Measurements from ENCODE around the gene SULF2. TPM values are rescaled to one million over a fixed set of nuclear protein-coding genes. Genes with fewer than 3 reads are reported as not detected.

SULF2 gene
- total RNA-seq, 2 donors from 2014 or later: 75.7 to 146 TPM

- H3K27me3 Mint-ChIP-seq (ENCODE audit: insufficient read depth): peaks cover 15% of the 10 kb centered on the region
- H3K9me3 Mint-ChIP-seq: no peaks in the 10 kb centered on the region
- no peak for DNase-seq
- Histone ChIP-seq H3K9me3 (ENCODE audit: control insufficient read depth, low read length) (no peaks in the 10 kb centered on the region), H3K4me1 (ENCODE audit: control insufficient read depth, insufficient read depth, low read length) (peaks cover 16% of the 10 kb centered on the region), H3K27ac (ENCODE audit: low read depth, low read length) (no peak overlapping the region), H3K9ac (ENCODE audit: extremely low read depth, low read length, poor library complexity, severe bottlenecking) (no peak overlapping the region), H3K4me3 (ENCODE audit: low read length) (peak overlapping the region; percentile 94), H3K27me3 (ENCODE audit: control insufficient read depth, insufficient read depth, low read length, poor library complexity, severe bottlenecking) (no peaks in the 10 kb centered on the region), H3K36me3 (ENCODE audit: control insufficient read depth, insufficient read depth, low read length) (peaks cover 6% of the 10 kb centered on the region)
- H3K27ac Mint-ChIP-seq: peak overlapping the region; percentile 91
- peaks cover 35% of the 10 kb centered on the region for H3K4me1 Mint-ChIP-seq
- no peaks in the 10 kb centered on the region for H3K36me3 Mint-ChIP-seq (ENCODE audit: low read depth)
- H3K4me3 Mint-ChIP-seq: peak overlapping the region; percentile 76
- peak; percentile 4 for TF ChIP-seq CTCF (conservative IDR thresholded peaks at IDR 0.05)
- 36 to 40% methylated on average over 6 of the region's 6 CpGs for WGBS, 2 experiments (ENCODE audit: insufficient coverage in 1 of 2, insufficient read length in 1 of 2)
Measured at GRCh38 chr20:47786765-47787107, 1.5 kb upstream of the SULF2 start.

GRCh38 chr20:47785854-47786764 is 828 bp upstream of the SULF2 start:
- TF ChIP-seq CTCF (conservative IDR thresholded peaks at IDR 0.05): peak; percentile 86
- peak overlapping the region; percentile 91 for H3K27ac Mint-ChIP-seq
- H3K36me3 Mint-ChIP-seq (ENCODE audit: low read depth): no peaks in the 10 kb centered on the region
- no peaks in the 10 kb centered on the region for H3K9me3 Mint-ChIP-seq
- H3K9me3 ChIP-seq (ENCODE audit: control insufficient read depth, low read length): no peaks in the 10 kb centered on the region
- H3K4me3 ChIP-seq (ENCODE audit: low read length): peak overlapping the region; percentile 94
- H3K27me3 ChIP-seq (ENCODE audit: control insufficient read depth, insufficient read depth, low read length, poor library complexity, severe bottlenecking): no peaks in the 10 kb centered on the region
- WGBS, 2 experiments (ENCODE audit: insufficient coverage in 1 of 2, insufficient read length in 1 of 2): 1% methylated on average over 37 to 86 of the region's 86 CpGs
- peaks cover 15% of the 10 kb centered on the region for H3K4me1 ChIP-seq (ENCODE audit: control insufficient read depth, insufficient read depth, low read length)
- peaks cover 30% of the 10 kb centered on the region for H3K4me1 Mint-ChIP-seq
- H3K9ac ChIP-seq (ENCODE audit: extremely low read depth, low read length, poor library complexity, severe bottlenecking): peak overlapping the region; percentile 76
- peaks cover 15% of the 10 kb centered on the region for H3K27me3 Mint-ChIP-seq (ENCODE audit: insufficient read depth)
- peak; percentile 87 for DNase-seq
- peak overlapping the region; percentile 62 for H3K27ac ChIP-seq (ENCODE audit: low read depth, low read length)
- H3K36me3 ChIP-seq (ENCODE audit: control insufficient read depth, insufficient read depth, low read length): peaks cover 12% of the 10 kb centered on the region
- H3K4me3 Mint-ChIP-seq: peak overlapping the region; percentile 76

- peak; percentile 77 for DNase-seq
- 0 to 1% methylated on average over 17 to 69 of the region's 69 CpGs for WGBS, 2 experiments (ENCODE audit: insufficient coverage in 1 of 2, insufficient read length in 1 of 2)
- Histone ChIP-seq H3K4me3 (ENCODE audit: low read length) (peak overlapping the region; percentile 92), H3K4me1 (ENCODE audit: control insufficient read depth, insufficient read depth, low read length) (peaks cover 11% of the 10 kb centered on the region), H3K9ac (ENCODE audit: extremely low read depth, low read length, poor library complexity, severe bottlenecking) (peak overlapping the region; percentile 63), H3K27me3 (ENCODE audit: control insufficient read depth, insufficient read depth, low read length, poor library complexity, severe bottlenecking) (no peaks in the 10 kb centered on the region), H3K36me3 (ENCODE audit: control insufficient read depth, insufficient read depth, low read length) (peaks cover 24% of the 10 kb centered on the region), H3K9me3 (ENCODE audit: control insufficient read depth, low read length) (no peaks in the 10 kb centered on the region), H3K27ac (ENCODE audit: low read depth, low read length) (no peak overlapping the region)
- Mint-ChIP-seq H3K36me3 (ENCODE audit: low read depth) (peaks cover 3% of the 10 kb centered on the region), H3K9me3 (no peaks in the 10 kb centered on the region), H3K27ac (peak overlapping the region; percentile 68), H3K4me3 (peak overlapping the region; percentile 76), H3K4me1 (peaks cover 30% of the 10 kb centered on the region), H3K27me3 (ENCODE audit: insufficient read depth) (peaks cover 15% of the 10 kb centered on the region)
- peak; percentile 63 for TF ChIP-seq CTCF (conservative IDR thresholded peaks at IDR 0.05)
Measured at GRCh38 chr20:47784599-47785310, 526 bp downstream of the SULF2 start.

All from endodermal cell (in vitro differentiated cells).